Embryonic facial prominence (tissue), 1 donor: ENCODE data around the gene ARID5B.

Source experiments
- DNase-seq: peaks from one replicate; pipeline ENCODE4 v3.0.0-alpha.2; 2016; ENCODE audit errors: extremely low spot score

The ARID5B gene

DNA sequence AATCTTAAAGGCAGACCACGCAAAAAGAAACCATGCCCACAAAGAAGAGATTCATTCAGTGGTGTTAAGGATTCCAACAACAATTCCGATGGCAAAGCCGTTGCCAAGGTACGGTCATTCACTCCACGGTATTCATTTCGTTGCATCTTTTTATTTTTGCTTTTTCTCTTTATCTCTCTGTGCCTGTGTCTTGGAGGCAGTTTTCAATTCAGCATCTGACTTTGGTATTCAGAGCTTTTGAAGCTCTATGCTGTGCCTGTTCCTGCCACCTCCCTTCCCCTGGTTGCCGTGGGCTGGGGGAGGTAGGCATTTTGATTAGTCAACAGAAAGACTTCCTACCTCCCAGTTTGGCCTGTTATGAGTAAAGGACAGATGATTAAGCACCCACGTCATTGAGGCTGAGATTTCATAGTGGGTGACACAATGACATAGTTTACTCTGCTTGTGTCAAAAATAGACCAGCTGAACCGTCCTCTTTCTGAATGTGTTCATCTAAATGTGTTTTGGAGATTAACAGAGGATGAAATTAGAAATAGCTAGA lies 149.5 kb downstream of the ARID5B start:
- no peak for DNase-seq

DNA sequence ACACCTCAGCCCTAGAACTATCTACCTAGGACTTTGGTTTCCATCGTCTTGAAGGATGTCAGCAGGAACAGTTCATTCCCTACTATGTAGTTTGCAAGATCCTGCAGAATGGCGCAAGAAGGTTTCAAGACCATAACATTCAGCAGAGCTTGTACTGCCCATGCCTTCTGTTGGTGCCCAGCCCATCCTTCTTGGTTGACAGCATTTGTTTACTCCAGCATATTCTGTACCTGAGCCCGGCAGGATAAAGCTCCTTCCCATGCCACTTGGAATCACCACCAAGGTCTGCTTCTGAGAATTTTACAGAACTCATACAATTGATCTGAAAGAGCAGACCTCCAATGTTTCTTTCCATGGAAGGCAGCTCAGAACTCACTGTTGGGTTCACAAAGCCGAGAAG lies 150.8 kb downstream of the ARID5B start:
- no peak for DNase-seq

- no peak for DNase-seq
These were observed 152.4 kb downstream of the ARID5B start for GRCh38 chr10:62053860-62054259.

GRCh38 chr10:62054408-62054807 lies 152.9 kb downstream of the ARID5B start:
- no peak for DNase-seq

DNA sequence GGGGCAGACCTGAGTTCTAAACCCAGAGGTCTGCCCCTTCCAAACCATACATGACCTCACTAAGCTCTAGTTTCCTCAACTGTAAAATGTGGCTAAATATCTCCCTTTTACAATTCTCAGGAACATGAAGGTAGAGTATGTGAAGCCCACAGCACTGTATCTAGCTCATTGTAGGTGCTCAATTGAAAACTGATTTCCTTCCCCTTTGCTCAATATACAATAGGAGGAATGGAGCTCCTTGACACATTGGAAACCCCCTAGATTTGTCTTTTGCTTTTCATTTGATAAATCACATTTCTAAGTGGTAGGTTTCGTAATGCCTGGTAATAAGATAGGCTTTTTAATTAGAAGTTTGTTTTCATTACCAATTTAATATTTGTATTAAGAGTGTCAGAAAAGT lies 153.3 kb downstream of the ARID5B start:
- DNase-seq = no peak

DNA sequence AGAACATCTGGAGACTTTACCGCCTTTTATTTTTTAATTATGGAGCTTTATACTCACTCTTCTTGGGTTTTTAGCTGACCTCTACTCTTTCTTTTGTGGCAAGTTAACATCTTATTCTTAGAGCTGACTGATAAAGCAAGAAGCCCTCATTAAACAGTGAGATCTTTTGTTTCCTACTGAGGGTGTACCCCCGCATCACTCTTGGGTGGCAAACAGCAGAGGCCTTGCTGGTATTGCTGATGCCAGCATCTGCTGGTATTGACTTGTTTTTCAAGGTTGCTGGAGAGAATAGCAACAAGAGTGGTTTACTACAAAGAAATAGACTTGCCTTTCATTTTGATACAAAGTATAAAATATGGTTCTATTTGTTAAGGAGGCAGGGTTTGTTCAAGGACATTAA lies 154.7 kb downstream of the ARID5B start:
- DNase-seq = no peak

GRCh38 chr10:62056698-62057097 lies 155.2 kb downstream of the ARID5B start:
- DNase-seq = no peak

DNA sequence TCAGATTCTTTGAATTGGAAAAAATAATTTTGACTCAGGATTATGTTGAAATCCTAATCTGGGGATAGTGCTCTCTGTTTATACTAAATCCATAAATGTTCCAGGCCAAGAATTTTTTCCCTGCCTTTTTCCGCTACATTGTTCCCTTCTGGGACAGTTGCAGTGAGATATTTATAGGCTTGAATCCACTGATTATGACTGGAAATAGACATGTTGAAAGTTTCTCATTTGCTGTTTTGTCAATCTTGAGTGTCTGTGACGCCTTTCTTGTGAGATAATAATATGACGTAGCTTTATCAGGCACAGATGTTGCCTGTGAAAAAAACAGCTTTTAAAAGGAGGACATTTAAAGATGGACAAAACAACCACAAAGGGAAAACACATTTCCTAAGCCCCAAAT lies 155.9 kb downstream of the ARID5B start:
- DNase-seq = no peak

- no peak for DNase-seq
These were observed 156.4 kb downstream of the ARID5B start for GRCh38 chr10:62057850-62058249.

DNA sequence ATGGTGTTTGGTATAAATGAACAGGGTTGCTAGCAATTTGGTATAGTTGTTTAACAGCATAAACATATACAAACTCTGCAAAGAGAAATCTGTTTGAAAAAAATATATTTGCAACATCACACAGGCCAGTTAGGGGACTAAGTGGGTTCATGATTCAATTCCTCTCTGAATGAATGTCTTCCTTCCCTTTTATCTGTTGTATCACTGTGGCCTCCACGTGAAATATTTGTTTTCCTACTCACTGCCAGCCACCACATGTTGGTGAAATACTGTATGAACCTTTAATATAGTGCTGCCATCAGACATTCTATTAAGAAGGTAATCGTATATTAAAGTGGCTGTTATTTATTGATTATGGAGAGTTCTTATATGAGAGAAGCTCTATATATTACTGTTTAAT lies 157.0 kb downstream of the ARID5B start:
- DNase-seq = no peak

DNA sequence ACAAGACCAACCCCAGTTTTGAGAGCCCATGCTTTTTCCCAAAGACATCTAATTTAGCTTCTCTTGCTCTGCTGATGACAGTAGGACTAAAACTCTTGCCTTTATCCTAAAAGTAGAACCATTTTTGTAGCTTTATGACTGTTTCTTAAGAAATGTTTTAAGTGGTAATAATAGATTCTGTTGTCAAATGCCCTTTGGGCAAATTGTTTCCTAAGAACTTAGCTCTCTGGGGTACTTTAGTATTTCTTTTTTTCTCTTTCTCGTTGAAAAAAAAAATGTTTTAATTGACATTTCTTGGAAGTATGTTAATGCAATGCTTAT lies 157.4 kb downstream of the ARID5B start:
- no peak for DNase-seq

DNA sequence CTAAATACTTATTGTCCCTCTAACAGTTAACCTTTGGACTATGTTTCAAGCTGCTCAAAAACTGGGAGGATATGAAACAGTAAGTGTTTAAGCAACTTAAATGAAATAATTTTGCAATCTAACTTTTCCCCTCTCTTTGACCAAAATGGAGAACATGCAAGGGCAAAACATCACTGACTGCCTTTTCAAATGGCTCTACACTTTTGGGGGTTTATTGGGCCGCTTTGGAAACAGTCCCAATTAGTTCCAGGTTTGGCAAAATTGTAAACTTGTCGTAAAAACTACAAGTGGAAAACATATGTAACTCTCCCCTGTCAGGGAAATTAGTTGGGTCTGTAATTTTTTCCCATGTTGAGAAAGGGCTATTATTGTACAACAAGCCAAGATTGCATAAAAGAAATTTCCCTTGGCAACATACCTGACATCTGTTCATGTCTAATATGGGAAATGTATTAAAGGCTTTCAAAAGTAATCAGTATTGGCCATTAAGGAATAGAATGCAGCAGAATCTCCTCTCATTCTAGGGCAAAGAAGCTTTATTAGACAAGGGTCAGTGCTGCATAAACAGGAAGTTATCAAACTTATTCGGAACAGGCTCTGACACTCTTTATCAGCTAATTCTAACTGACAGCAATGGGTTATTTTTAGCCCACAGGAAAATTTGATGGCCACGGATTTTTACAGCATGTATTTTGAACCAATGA lies 157.9 kb downstream of the ARID5B start:
- no peak for DNase-seq

DNA sequence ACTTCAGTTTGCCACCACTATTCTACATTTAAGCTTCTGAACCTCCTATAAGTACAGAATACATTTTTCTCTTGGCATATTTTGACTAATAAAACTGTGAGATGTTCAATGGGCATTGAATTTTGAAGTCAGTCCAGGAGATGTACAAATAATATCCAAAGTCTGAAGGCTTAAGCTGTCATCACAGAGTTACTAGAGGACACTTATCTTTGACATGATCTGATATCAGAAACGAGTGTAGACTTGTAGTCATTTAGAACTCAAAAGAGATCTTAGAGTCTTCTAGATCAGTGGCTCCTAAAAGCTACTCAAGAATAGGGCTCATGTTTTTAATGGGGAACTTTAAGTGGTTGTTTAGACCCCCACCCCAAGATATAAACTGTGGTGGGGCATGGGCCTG lies 160.5 kb downstream of the ARID5B start:
- no peak for DNase-seq

DNA sequence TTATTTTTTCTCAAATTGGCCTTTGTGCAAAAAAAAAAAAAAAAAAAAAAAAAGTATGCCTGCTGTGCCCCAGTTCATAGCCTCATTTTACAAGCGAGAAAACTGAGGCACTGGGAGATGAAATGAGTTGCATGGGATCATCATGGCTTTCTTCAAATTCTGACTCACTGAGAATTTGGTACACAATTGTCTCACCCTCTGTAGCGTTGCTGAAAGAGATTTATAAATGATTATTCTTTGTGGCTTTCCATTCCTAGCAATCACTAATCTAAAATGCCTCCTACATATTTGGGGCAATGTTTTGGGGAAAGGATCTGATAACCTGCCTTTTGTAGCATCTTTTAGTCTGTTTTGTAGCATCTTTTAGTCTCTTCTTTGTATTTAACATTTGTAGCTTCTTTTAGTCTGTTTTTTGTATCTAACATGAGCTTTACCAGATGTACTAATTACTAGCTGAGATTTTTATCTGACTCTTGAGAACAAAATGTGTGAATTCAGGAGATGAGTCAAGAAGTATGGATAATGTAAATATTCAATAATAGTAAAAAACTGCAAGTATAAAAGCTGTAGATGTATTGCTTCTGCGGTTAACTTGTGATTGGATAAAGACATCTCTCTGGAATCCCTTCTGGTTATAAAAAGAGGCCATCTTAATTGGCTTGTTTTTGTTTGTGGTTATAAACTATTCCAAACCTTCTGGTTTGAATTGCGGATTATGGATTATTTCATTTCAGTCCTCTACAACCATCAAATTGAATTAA lies 161.4 kb downstream of the ARID5B start:
- DNase-seq = no peak

- no peak for DNase-seq
These were observed 162.4 kb downstream of the ARID5B start for GRCh38 chr10:62063795-62064472.

GRCh38 chr10:62067560-62067959 lies 166.1 kb downstream of the ARID5B start:
- no peak for DNase-seq

- DNase-seq = no peak
These were observed 167.0 kb downstream of the ARID5B start for GRCh38 chr10:62068464-62068863.

GRCh38 chr10:62069452-62070178 lies 168.1 kb downstream of the ARID5B start:
- no peak for DNase-seq

- no peak for DNase-seq
These were observed 170.4 kb downstream of the ARID5B start for GRCh38 chr10:62071846-62072281.

DNA sequence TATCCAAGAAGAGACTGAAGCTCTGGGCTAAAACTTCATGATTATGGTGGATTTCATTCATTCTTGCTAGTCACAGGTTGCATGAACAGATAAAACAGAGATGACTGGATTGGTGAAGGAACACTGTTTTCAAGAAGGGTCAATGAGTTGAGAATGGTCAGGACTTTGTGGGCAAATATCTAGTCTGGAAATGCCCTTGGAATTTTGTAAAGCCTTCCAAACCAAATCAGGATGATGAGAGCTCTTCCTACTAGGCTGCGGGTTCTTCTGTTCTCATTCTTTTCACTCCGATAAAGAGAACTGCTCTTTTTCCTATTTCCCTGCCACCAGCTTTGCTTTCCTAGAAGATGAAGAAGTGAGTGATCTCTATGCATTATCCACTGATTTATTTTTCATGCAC lies 171.4 kb downstream of the ARID5B start:
- DNase-seq = no peak

DNA sequence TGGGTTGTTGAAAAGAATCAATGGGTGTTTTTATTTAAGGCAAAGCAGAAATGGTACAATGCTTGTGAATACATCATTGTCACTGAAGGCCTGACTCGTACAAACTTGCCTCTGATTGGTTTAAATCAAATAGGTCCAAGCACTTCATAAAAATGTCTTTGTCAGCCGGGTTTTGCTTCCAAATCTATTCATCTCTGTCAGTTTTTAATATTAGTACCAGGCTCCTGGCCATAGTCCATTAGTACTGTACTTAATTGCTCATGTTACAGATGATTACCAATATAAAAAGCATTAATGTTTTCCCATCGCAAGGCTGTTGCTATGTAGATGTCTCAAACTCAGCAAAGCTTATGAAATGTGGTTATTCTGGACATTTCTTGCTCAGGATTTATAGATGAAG lies 171.9 kb downstream of the ARID5B start:
- DNase-seq = no peak

GRCh38 chr10:62075414-62075813 lies 173.9 kb downstream of the ARID5B start:
- no peak for DNase-seq
